Tibial nerve (tissue), 4 donors: ENCODE measurements around the gene NT5C.

Source experiments
- CTCF ChIP-seq, 5 experiments: fragments of 200-600 bp in 3 of 5; fragments of 450-650 bp in 2 of 5; sonication (generic) in 3 of 5; IDR thresholded peaks; one replicate each; pipeline ENCODE4 v1.5.1; 2016 to 2019; ENCODE audit warnings: antibody characterized with exemption in 5 of 5, mild to moderate bottlenecking in 3 of 5, moderate library complexity in 2 of 5
- EP300 ChIP-seq, 2 donors: sonication (generic); formaldehyde crosslinking; IDR thresholded peaks; one replicate each; pipeline ENCODE4 v1.6.1; 2017; ENCODE audit warnings: antibody characterized with exemption in 2 of 2, mild to moderate bottlenecking in 1 of 2
- POLR2A ChIP-seq, 2 donors: fragments of 450-650 bp; IDR thresholded peaks; one replicate each; pipeline ENCODE4 v1.6.1; 2017; ENCODE audit warnings: antibody characterized with exemption in 2 of 2, mild to moderate bottlenecking in 2 of 2, moderate library complexity in 2 of 2

DNA sequence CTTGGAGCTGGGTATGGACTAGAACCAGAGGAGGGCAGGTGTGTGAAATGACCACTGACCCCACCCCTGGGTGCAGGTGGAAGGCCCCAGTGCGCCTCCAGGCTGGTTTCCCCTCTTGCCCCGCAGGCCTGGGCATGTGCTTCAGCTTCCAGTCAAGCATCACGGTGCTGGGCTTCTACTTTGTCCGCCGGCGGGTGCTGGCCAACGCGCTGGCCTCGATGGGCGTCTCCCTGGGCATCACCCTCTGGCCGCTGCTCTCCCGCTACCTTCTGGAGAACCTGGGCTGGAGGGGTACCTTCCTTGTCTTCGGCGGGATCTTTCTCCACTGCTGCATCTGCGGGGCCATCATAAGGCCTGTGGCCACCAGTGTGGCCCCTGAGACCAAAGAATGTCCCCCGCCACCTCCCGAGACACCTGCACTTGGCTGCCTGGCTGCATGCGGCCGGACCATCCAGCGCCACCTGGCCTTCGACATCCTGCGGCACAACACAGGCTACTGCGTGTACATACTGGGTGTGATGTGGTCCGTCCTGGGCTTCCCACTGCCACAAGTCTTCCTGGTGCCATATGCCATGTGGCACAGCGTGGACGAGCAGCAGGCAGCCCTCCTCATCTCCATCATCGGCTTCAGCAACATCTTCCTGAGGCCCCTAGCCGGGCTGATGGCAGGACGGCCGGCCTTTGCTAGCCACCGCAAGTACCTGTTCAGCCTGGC, 31.5 kb downstream of the NT5C start:
- TF ChIP-seq CTCF (IDR thresholded peaks at IDR 0.05) (no peak), POLR2A (IDR thresholded peaks at IDR 0.05) (no peak), EP300 (IDR thresholded peaks at IDR 0.05) (no peak)
